CD8-positive, alpha-beta memory T cell (primary cell): Measurements from ENCODE around the gene MRAP2. TPM values are rescaled to one million over a fixed set of nuclear protein-coding genes. Genes with fewer than 3 reads are reported as not detected.

Experiments used
- CTCF ChIA-PET: fragments of 350-600 bp; sonication (Branson Sonifier 250); formaldehyde crosslinking; loops from one replicate; lab custom pipeline; 2021; ENCODE audit warnings: antibody characterized with exemption; lab: Charles Lee
- POLR2A ChIA-PET: fragments of 350-600 bp; sonication (Branson Sonifier 250); formaldehyde crosslinking; loops from one replicate; lab custom pipeline; 2021; ENCODE audit warnings: antibody characterized with exemption; lab: Charles Lee
- DNase-seq, 5 donors: peaks; one replicate each; pipeline versions ENCODE4 v3.0.0 to v3.0.0-alpha.2; 2020 to 2022; ENCODE audit warnings: mixed read lengths in 1 of 5
- H3K27ac ChIP-seq: one replicate; pipeline ENCODE4 v1.7.0; 2013; ENCODE audit warnings: low read depth, mild to moderate bottlenecking, low read length, moderate library complexity
- H3K27me3 ChIP-seq: 2 replicates; pipeline ENCODE4 v1.7.0; 2013; ENCODE audit warnings: low read length, mild to moderate bottlenecking; ENCODE audit not compliant: insufficient read depth, poor library complexity, severe bottlenecking
- H3K36me3 ChIP-seq: 2 replicates; pipeline ENCODE4 v1.7.0; 2013; ENCODE audit warnings: mild to moderate bottlenecking, low read length, moderate library complexity; ENCODE audit not compliant: insufficient read depth
- H3K4me1 ChIP-seq: 2 replicates; pipeline ENCODE4 v1.7.0; 2013; ENCODE audit warnings: mild to moderate bottlenecking, low read length, moderate library complexity; ENCODE audit not compliant: insufficient read depth
- H3K4me3 ChIP-seq: 2 replicates; pipeline ENCODE4 v1.7.0; 2013; ENCODE audit warnings: mild to moderate bottlenecking, low read length
- H3K9me3 ChIP-seq: 2 replicates; pipeline ENCODE4 v1.7.0; 2013; ENCODE audit warnings: mild to moderate bottlenecking, low read length
- H3K27ac Mint-ChIP-seq, 8 donors: one replicate each; pipeline ENCODE4 v1.8.0; 2020 to 2021; ENCODE audit warnings: mixed read lengths in 8 of 8, mild to moderate bottlenecking in 6 of 8, inconsistent platforms in 3 of 8, moderate library complexity in 3 of 8
- H3K27me3 Mint-ChIP-seq, 2 donors: one replicate each; pipeline ENCODE4 v1.8.0; 2020 to 2021; ENCODE audit warnings: mixed read lengths in 2 of 2, mild to moderate bottlenecking in 1 of 2, moderate library complexity in 1 of 2
- H3K36me3 Mint-ChIP-seq, 3 donors: one replicate each; pipeline ENCODE4 v1.8.0; 2020 to 2021; ENCODE audit warnings: mixed read lengths in 3 of 3, inconsistent platforms in 1 of 3, mild to moderate bottlenecking in 1 of 3
- H3K4me1 Mint-ChIP-seq, 3 donors: one replicate each; pipeline ENCODE4 v1.8.0; 2020 to 2021; ENCODE audit warnings: mixed read lengths in 3 of 3, inconsistent platforms in 1 of 3, mild to moderate bottlenecking in 1 of 3
- H3K4me3 Mint-ChIP-seq, 7 donors: one replicate each; pipeline ENCODE4 v1.8.0; 2020 to 2021; ENCODE audit warnings: mixed read lengths in 7 of 7, mild to moderate bottlenecking in 6 of 7, moderate library complexity in 4 of 7, inconsistent platforms in 2 of 7
- H3K9me3 Mint-ChIP-seq, 5 donors: one replicate each; pipeline ENCODE4 v1.8.0; 2020 to 2022; ENCODE audit warnings: mixed read lengths in 5 of 5, mild to moderate bottlenecking in 3 of 5, moderate library complexity in 2 of 5, inconsistent platforms in 1 of 5
- polyA plus RNA-seq: library from polyadenylated mRNA; unstranded; fragments of 300-500 nt; fragmentation: Illumina TruSeq; gene quantifications from one replicate; pipeline ENCODE4 v1.2.3, GENCODE V29; 2021
- total RNA-seq, 2 experiments: library from RNA; stranded (reverse); gene quantifications; one replicate each; pipeline ENCODE4 v1.2.3, GENCODE V29; 2021

Gene MRAP2
- total RNA-seq: not detected
- not detected for polyA plus RNA-seq

- Histone ChIP-seq H3K27me3 (no peaks in the 10 kb centered on the region), H3K27ac (peak within 1 kb of the TSS; percentile 61), H3K36me3 (no peaks in the 10 kb centered on the region), H3K4me3 (no peak within 1 kb of the TSS), H3K9me3 (no peaks in the 10 kb centered on the region), H3K4me1 (no peaks in the 10 kb centered on the region)
- Mint-ChIP-seq H3K4me3 (peak within 1 kb of the TSS in 4 of 7 donors; percentile 1 to 75 (median 21)), H3K4me1 (peaks cover 0 to 12% (median 4%) of the 10 kb centered on the region in 3 donors), H3K27ac (no peak within 1 kb of the TSS), H3K9me3 (peaks cover 0 to 4% (median 0%) of the 10 kb centered on the region in 5 donors), H3K27me3 (peaks cover 42 to 54% of the 10 kb centered on the region in 2 donors), H3K36me3 (no peaks in the 10 kb centered on the region)
- CTCF ChIA-PET: no interaction called here
- DNase-seq: no peak
- POLR2A ChIA-PET: no interaction called here
Measured at GRCh38 chr6:84033523-84034451, at the start of gene MRAP2. Gene MRAP2, plus strand, starts transcription at chr6:84033772. Its CDS starts 21,547 bp downstream, at chr6:84055319.

DNA sequence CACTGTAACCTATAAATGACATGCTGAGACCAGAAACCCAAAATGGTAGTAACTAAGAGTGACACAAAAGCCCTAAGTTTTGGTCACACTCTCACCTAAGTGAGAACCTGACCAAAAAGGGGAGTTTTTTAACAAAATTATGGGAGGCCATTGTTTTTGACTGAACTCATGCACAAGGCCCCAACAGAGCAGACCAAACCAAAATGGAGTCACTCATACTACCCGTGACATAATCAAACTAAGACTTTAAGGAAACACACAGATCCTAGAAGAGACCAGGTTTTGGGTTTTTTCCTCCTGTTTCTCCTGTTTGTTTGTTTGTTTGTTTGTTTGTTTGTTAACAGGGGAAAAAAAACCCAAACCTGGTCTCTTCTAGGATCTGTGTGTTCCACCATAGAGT lies 49.2 kb upstream of the MRAP2 start:
- Histone ChIP-seq H3K27ac (no peak overlapping the region), H3K27me3 (no peaks in the 10 kb centered on the region), H3K36me3 (no peaks in the 10 kb centered on the region), H3K9me3 (no peaks in the 10 kb centered on the region), H3K4me1 (no peaks in the 10 kb centered on the region), H3K4me3 (no peak overlapping the region)
- Mint-ChIP-seq H3K27me3 (no peaks in the 10 kb centered on the region), H3K4me3 (no peak overlapping the region), H3K4me1 (no peaks in the 10 kb centered on the region), H3K27ac (no peak overlapping the region), H3K9me3 (peaks cover 0 to 3% (median 0%) of the 10 kb centered on the region in 5 donors), H3K36me3 (peaks cover 0 to 13% (median 1%) of the 10 kb centered on the region in 3 donors)
- CTCF ChIA-PET: no interaction called here
- DNase-seq: no peak
- POLR2A ChIA-PET: no interaction called here

- ChIA-PET POLR2A (no interaction called here), CTCF (no interaction called here)
- Mint-ChIP-seq H3K9me3 (peaks cover 0 to 2% (median 0%) of the 10 kb centered on the region in 5 donors), H3K27me3 (no peaks in the 10 kb centered on the region), H3K36me3 (peaks cover 0 to 13% (median 1%) of the 10 kb centered on the region in 3 donors), H3K4me1 (no peaks in the 10 kb centered on the region), H3K4me3 (no peak overlapping the region), H3K27ac (no peak overlapping the region)
- Histone ChIP-seq H3K4me1 (no peaks in the 10 kb centered on the region), H3K27me3 (no peaks in the 10 kb centered on the region), H3K27ac (no peak overlapping the region), H3K36me3 (no peaks in the 10 kb centered on the region), H3K9me3 (no peaks in the 10 kb centered on the region), H3K4me3 (no peak overlapping the region)
- no peak for DNase-seq
Measured at GRCh38 chr6:83985308-83985713, 48.3 kb upstream of the MRAP2 start.

GRCh38 chr6:83985715-83986114 lies 47.9 kb upstream of the MRAP2 start:
- Mint-ChIP-seq H3K9me3 (no peaks in the 10 kb centered on the region), H3K36me3 (peaks cover 0 to 13% (median 1%) of the 10 kb centered on the region in 3 donors), H3K27me3 (no peaks in the 10 kb centered on the region), H3K4me1 (no peaks in the 10 kb centered on the region), H3K27ac (no peak overlapping the region), H3K4me3 (no peak overlapping the region)
- Histone ChIP-seq H3K36me3 (no peaks in the 10 kb centered on the region), H3K27me3 (no peaks in the 10 kb centered on the region), H3K9me3 (no peaks in the 10 kb centered on the region), H3K4me3 (no peak overlapping the region), H3K4me1 (no peaks in the 10 kb centered on the region), H3K27ac (no peak overlapping the region)
- DNase-seq: no peak
- CTCF ChIA-PET: no interaction called here
- POLR2A ChIA-PET: no interaction called here

DNA sequence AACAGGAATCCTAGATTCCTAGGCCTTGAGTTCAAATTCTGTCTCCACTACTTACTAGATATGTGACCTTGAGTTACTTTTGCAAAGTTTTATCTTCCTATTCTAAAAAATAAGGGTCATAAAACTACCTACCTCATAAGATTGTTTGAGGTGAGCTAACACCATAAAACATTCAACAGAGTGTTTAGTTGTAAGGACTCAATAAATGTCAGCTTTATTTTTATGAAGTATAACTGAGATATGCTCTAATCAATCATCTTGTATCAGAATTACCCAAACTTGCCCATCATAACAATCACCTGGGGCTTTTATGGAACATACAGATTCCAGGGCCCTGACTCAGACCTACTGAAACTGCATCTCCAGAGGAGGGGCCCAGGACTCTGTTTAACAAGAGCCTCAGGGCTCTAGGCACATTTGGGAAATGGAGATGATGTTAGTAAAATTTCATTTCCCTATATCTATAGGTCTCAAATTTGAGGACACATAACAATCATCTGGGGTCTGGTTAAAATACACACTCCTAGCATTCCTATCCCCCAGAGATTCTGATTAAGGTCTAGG lies 35.5 kb upstream of the MRAP2 start:
- ChIA-PET CTCF (no interaction called here), POLR2A (no interaction called here)
- peaks cover 2 to 10% of the 10 kb centered on the region in 2 donors for H3K27me3 Mint-ChIP-seq
- H3K27ac Mint-ChIP-seq: no peak overlapping the region
- H3K36me3 Mint-ChIP-seq: peaks cover 0 to 14% (median 0%) of the 10 kb centered on the region in 3 donors
- H3K4me3 Mint-ChIP-seq: no peak overlapping the region
- Histone ChIP-seq H3K27me3 (no peaks in the 10 kb centered on the region), H3K27ac (no peak overlapping the region), H3K9me3 (no peaks in the 10 kb centered on the region), H3K4me3 (no peak overlapping the region), H3K36me3 (no peaks in the 10 kb centered on the region), H3K4me1 (no peaks in the 10 kb centered on the region)
- H3K4me1 Mint-ChIP-seq: no peaks in the 10 kb centered on the region
- H3K9me3 Mint-ChIP-seq: peaks cover 0 to 8% (median 6%) of the 10 kb centered on the region in 5 donors
- DNase-seq: no peak

DNA sequence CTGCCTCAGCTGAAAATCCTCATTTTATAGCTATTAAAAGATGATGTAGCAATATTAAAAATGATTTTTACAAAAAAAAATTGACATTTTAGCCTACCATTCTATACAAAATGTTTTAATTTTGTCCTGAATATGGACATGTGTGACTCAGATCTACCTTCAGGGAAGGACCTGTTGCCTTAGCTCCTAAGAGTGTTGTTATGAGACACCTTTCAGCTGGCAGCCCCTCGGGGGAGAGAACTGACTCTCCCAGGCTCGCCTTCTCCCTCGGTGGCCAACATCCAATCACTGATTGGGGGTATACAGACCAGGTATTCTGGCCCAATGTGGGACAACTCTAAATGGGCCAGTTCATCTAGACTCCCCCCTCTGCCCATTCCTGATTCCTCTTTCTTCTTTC lies 32.5 kb upstream of the MRAP2 start:
- peaks cover 2 to 17% of the 10 kb centered on the region in 2 donors for H3K27me3 Mint-ChIP-seq
- H3K4me1 Mint-ChIP-seq: no peaks in the 10 kb centered on the region
- H3K4me3 ChIP-seq: no peak overlapping the region
- no peak overlapping the region for H3K27ac Mint-ChIP-seq
- peaks cover 0 to 3% (median 2%) of the 10 kb centered on the region in 5 donors for H3K9me3 Mint-ChIP-seq
- no peaks in the 10 kb centered on the region for H3K36me3 ChIP-seq
- POLR2A ChIA-PET: no interaction called here
- H3K4me1 ChIP-seq: no peaks in the 10 kb centered on the region
- no peaks in the 10 kb centered on the region for H3K9me3 ChIP-seq
- DNase-seq: no peak
- CTCF ChIA-PET: no interaction called here
- no peaks in the 10 kb centered on the region for H3K36me3 Mint-ChIP-seq
- H3K27me3 ChIP-seq: no peaks in the 10 kb centered on the region
- H3K27ac ChIP-seq: no peak overlapping the region
- no peak overlapping the region for H3K4me3 Mint-ChIP-seq

- POLR2A ChIA-PET: no interaction called here
- peaks cover 0 to 1% (median 0%) of the 10 kb centered on the region in 5 donors for H3K9me3 Mint-ChIP-seq
- no peak overlapping the region for H3K27ac ChIP-seq
- no peaks in the 10 kb centered on the region for H3K4me1 Mint-ChIP-seq
- CTCF ChIA-PET: no interaction called here
- no peaks in the 10 kb centered on the region for H3K27me3 ChIP-seq
- H3K36me3 Mint-ChIP-seq: no peaks in the 10 kb centered on the region
- H3K4me3 ChIP-seq: no peak overlapping the region
- no peaks in the 10 kb centered on the region for H3K9me3 ChIP-seq
- H3K4me3 Mint-ChIP-seq: no peak overlapping the region
- H3K27ac Mint-ChIP-seq: no peak overlapping the region
- no peaks in the 10 kb centered on the region for H3K36me3 ChIP-seq
- DNase-seq: no peak
- H3K27me3 Mint-ChIP-seq: peaks cover 3 to 20% of the 10 kb centered on the region in 2 donors
- no peaks in the 10 kb centered on the region for H3K4me1 ChIP-seq
Measured at GRCh38 chr6:84002226-84002625, 31.3 kb upstream of the MRAP2 start.

DNA sequence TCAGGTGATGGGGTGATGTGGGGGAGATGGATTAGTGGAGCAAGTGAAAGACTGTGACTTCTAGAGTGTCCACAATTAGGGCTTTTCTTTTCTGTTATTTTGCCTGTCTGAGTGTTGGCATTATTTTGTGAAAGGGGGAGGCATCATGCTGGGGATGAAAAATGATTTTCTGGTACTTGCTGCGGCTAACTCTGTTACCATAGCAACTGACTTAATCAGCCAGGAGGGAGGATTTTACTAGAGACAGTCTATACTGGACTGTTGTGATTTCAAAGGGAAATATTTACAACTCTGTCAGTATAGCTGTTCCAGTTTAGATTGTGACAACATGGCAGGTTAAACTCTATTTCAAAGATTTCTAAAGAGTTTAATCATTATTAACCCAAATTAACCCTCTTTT lies 30.4 kb upstream of the MRAP2 start:
- Histone ChIP-seq H3K36me3 (no peaks in the 10 kb centered on the region), H3K27me3 (no peaks in the 10 kb centered on the region), H3K27ac (no peak overlapping the region), H3K9me3 (no peaks in the 10 kb centered on the region), H3K4me1 (no peaks in the 10 kb centered on the region), H3K4me3 (no peak overlapping the region)
- CTCF ChIA-PET: no interaction called here
- POLR2A ChIA-PET: no interaction called here
- Mint-ChIP-seq H3K27me3 (peaks cover 6 to 26% of the 10 kb centered on the region in 2 donors), H3K36me3 (no peaks in the 10 kb centered on the region), H3K4me3 (no peak overlapping the region), H3K9me3 (no peaks in the 10 kb centered on the region), H3K4me1 (no peaks in the 10 kb centered on the region), H3K27ac (no peak overlapping the region)
- DNase-seq: no peak
